HepG2 (cell line): ENCODE data around the gene RAD51D. TPM values are rescaled to one million over a fixed set of nuclear protein-coding genes. Genes with fewer than 3 reads are reported as not detected.

ENCODE experiments used
- ATF1 ChIP-seq: IDR thresholded peaks from 2 replicates; pipeline ENCODE4 v1.6.1; 2016; ENCODE audit warnings: mild to moderate bottlenecking, control low read depth
- CREB1 ChIP-seq, 2 experiments: fragments of 450-650 bp in 1 of 2; IDR thresholded peaks; 2 replicates each; pipeline ENCODE4 v1.6.1; 2016 to 2017; ENCODE audit warnings: control low read depth in 1 of 2, mild to moderate bottlenecking in 1 of 2, missing compliant biosample characterization in 1 of 2, missing genetic modification characterization in 1 of 2
- GTF2F1 ChIP-seq: fragments of 150-350 bp; IDR thresholded peaks from 2 replicates; pipeline ENCODE4 v1.6.1; 2014; ENCODE audit warnings: low read length
- GTF3A ChIP-seq: sonication (generic); formaldehyde crosslinking; conservative IDR thresholded peaks from 2 replicates; pipeline ENCODE4 v1.4.0; 2020; ENCODE audit warnings: mild to moderate bottlenecking, missing genetic modification reagents
- PHF8 ChIP-seq: sonication (generic); formaldehyde crosslinking; IDR thresholded peaks from 2 replicates; pipeline ENCODE4 v1.5.0; 2020; ENCODE audit warnings: missing genetic modification reagents
- PRDM4 ChIP-seq: sonication (generic); formaldehyde crosslinking; IDR thresholded peaks from 2 replicates; pipeline ENCODE4 v1.9.0; 2021; ENCODE audit warnings: missing genetic modification reagents, borderline replicate concordance
- SMYD3 ChIP-seq: sonication (generic); formaldehyde crosslinking; IDR thresholded peaks from 2 replicates; pipeline ENCODE4 v1.8.1; 2023; ENCODE audit warnings: mild to moderate bottlenecking, missing genetic modification reagents
- ZBTB33 ChIP-seq: sonication (generic); formaldehyde crosslinking; IDR thresholded peaks from 2 replicates; pipeline ENCODE4 v1.4.0; 2020; ENCODE audit warnings: missing genetic modification reagents
- ZEB1 ChIP-seq: IDR thresholded peaks from 2 replicates; pipeline ENCODE4 v1.6.1; 2012; ENCODE audit warnings: mild to moderate bottlenecking, low read depth, inconsistent platforms; ENCODE audit not compliant: insufficient replicate concordance
- ZNF121 ChIP-seq: sonication (generic); formaldehyde crosslinking; IDR thresholded peaks from 2 replicates; pipeline ENCODE4 v1.5.0; 2020; ENCODE audit warnings: mild to moderate bottlenecking, missing genetic modification reagents
- ZNF354B ChIP-seq: sonication (generic); formaldehyde crosslinking; IDR thresholded peaks from 2 replicates; pipeline ENCODE4 v1.8.0; 2022; ENCODE audit warnings: mild to moderate bottlenecking, missing genetic modification reagents
- ZNF616 ChIP-seq: sonication (generic); formaldehyde crosslinking; IDR thresholded peaks from 2 replicates; pipeline ENCODE4 v1.5.0; 2020; ENCODE audit warnings: low read depth, mild to moderate bottlenecking, missing genetic modification reagents
- ZNF704 ChIP-seq: sonication (generic); formaldehyde crosslinking; IDR thresholded peaks from 2 replicates; pipeline ENCODE4 v1.8.1; 2023; ENCODE audit warnings: mild to moderate bottlenecking, inconsistent platforms, moderate library complexity, missing genetic modification reagents, borderline replicate concordance
- ZNF747 ChIP-seq: sonication (generic); formaldehyde crosslinking; IDR thresholded peaks from 2 replicates; pipeline ENCODE4 v1.8.1; 2023; ENCODE audit warnings: missing genetic modification reagents, mild to moderate bottlenecking, borderline replicate concordance
- ZSCAN21 ChIP-seq: sonication (generic); formaldehyde crosslinking; IDR thresholded peaks from 2 replicates; pipeline ENCODE4 v1.8.0; 2022; ENCODE audit warnings: mild to moderate bottlenecking, missing genetic modification reagents, moderate library complexity, borderline replicate concordance
- polyA plus RNA-seq, 8 experiments: library from polyadenylated mRNA; depleted of rRNA in 3 of 8; stranded (reverse) in 7 of 8; unstranded in 1 of 8; fragments of >200 nt; fragmentation: Illumina TruSeq in 4 of 8; extraction: Trizol in 4 of 8; gene quantifications; 2 replicates each; pipeline versions ENCODE4 v1.2.1 to v1.2.3, GENCODE V29; 2011 to 2016; ENCODE audit warnings: low read depth in 4 of 8, missing spikeins in 1 of 8, mixed read lengths in 1 of 8; ENCODE audit not compliant: insufficient read depth in 1 of 8
- total RNA-seq, 5 experiments: library from RNA; depleted of rRNA; stranded (reverse); fragments of >200 nt; fragmentation: Illumina TruSeq; extraction: Trizol; gene quantifications; 2 replicates each; pipeline ENCODE4 v1.2.3, GENCODE V29; 2016; ENCODE audit warnings: low read depth in 1 of 5
- TF ChIP-seq, protein P1 (sequence below): sonication (generic); formaldehyde crosslinking; IDR thresholded peaks from 2 replicates; pipeline ENCODE4 v1.8.0; 2022; ENCODE audit warnings: mild to moderate bottlenecking, missing genetic modification reagents, moderate library complexity
- TF ChIP-seq, protein P2 (sequence below): sonication (generic); formaldehyde crosslinking; IDR thresholded peaks from 2 replicates; pipeline ENCODE4 v1.4.0; 2020; ENCODE audit warnings: low read depth, mild to moderate bottlenecking, missing genetic modification reagents
- TF ChIP-seq, protein P3 (sequence below): sonication (generic); formaldehyde crosslinking; IDR thresholded peaks from 2 replicates; pipeline ENCODE4 v1.4.0; 2020; ENCODE audit warnings: mild to moderate bottlenecking, missing genetic modification reagents

Gene RAD51D
- total and polyA plus RNA-seq, 2 of the 13 experiments (the other 11 are each of a cell fraction or from before 2014, with no cell fraction given), result 6.7 to 13.1 TPM

DNA sequence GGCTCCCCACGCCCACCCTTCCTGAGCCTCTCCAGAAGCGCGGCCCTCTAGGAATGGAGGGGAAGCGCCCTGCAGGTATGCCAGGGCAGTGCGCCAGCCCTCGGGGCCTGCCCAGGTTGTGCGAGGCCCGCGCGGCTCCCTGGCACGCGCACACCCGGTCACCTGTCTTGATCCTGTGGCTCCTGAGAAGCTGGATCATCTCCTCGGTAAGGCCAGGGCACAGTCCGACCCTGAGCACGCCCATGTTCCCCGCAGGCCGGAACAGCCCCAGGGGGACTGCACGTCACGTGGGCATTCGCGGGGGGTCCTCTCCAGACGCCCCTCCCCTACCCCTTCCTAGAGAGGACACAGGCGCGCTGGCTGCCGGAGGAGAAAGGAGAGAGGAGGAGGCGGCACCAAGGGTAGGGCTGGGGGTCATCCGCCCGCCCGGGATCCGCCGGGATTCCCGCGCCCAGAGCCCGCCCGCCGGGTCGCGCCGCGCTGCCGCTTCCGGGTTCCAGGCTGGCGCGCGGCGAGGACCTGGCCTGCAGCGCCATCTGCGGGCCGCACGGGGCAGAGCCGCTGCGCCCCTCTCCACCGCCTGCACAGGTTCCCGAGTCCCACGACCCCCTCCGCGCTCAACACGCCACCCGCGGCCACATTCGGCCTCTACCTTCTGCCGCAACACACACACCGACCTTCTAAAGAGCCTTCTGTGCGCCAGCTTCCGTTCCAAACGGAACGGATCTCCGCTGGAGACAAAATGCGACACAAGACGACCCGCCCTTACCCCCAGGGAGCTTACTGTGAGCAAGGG is at the start of gene RAD51D (continued):
- TF ChIP-seq ZEB1 (no peak), ZBTB33 (CRISPR knock-in tag) (no peak), CREB1 (IDR thresholded peaks at IDR 0.05) (no peak), CREB1 (CRISPR knock-in tag; IDR thresholded peaks at IDR 0.05) (no peak), ZSCAN21 (CRISPR knock-in tag) (no peak), PHF8 (CRISPR knock-in tag) (peak; percentile 83), SMYD3 (no peak), ATF1 (no peak), GTF3A (CRISPR knock-in tag) (no peak), ZNF704 (CRISPR knock-in tag) (no peak), PRDM4 (CRISPR knock-in tag) (no peak), ZNF354B (no peak), ZNF747 (CRISPR knock-in tag) (no peak), ZNF121 (CRISPR knock-in tag) (no peak), GTF2F1 (no peak), ZNF616 (0 out of 2 replicates have a peak, but pooled peaks have one; percentile 35)
- TF ChIP-seq, protein P1, sequence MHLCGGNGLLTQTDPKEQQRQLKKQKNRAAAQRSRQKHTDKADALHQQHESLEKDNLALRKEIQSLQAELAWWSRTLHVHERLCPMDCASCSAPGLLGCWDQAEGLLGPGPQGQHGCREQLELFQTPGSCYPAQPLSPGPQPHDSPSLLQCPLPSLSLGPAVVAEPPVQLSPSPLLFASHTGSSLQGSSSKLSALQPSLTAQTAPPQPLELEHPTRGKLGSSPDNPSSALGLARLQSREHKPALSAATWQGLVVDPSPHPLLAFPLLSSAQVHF (CRISPR knock-in tag), result no peak
- TF ChIP-seq, protein P2, sequence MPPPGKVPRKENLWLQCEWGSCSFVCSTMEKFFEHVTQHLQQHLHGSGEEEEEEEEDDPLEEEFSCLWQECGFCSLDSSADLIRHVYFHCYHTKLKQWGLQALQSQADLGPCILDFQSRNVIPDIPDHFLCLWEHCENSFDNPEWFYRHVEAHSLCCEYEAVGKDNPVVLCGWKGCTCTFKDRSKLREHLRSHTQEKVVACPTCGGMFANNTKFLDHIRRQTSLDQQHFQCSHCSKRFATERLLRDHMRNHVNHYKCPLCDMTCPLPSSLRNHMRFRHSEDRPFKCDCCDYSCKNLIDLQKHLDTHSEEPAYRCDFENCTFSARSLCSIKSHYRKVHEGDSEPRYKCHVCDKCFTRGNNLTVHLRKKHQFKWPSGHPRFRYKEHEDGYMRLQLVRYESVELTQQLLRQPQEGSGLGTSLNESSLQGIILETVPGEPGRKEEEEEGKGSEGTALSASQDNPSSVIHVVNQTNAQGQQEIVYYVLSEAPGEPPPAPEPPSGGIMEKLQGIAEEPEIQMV (CRISPR knock-in tag), result 0 out of 2 replicates have a peak, but pooled peaks have one; percentile 2
- TF ChIP-seq, protein P3, sequence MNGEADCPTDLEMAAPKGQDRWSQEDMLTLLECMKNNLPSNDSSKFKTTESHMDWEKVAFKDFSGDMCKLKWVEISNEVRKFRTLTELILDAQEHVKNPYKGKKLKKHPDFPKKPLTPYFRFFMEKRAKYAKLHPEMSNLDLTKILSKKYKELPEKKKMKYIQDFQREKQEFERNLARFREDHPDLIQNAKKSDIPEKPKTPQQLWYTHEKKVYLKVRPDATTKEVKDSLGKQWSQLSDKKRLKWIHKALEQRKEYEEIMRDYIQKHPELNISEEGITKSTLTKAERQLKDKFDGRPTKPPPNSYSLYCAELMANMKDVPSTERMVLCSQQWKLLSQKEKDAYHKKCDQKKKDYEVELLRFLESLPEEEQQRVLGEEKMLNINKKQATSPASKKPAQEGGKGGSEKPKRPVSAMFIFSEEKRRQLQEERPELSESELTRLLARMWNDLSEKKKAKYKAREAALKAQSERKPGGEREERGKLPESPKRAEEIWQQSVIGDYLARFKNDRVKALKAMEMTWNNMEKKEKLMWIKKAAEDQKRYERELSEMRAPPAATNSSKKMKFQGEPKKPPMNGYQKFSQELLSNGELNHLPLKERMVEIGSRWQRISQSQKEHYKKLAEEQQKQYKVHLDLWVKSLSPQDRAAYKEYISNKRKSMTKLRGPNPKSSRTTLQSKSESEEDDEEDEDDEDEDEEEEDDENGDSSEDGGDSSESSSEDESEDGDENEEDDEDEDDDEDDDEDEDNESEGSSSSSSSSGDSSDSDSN (CRISPR knock-in tag), result peak; percentile 62
